OCI-LY7 (cell line): ENCODE results near the gene SEC14L2. TPM values are rescaled to one million over a fixed set of nuclear protein-coding genes. Genes with fewer than 3 reads are reported as not detected.
A peak's percentile ranks its signal among the peaks of the same experiment; 100 is the strongest.

Experiments
- BruUV-seq: library from RNA; stranded (reverse); fragments of 400-500 nt; replicated peaks from 2 replicates; lab custom pipeline; 2021; lab: Mats Ljungman, UMichigan
- CTCF ChIA-PET: fragments of 300-600 bp; sonication (Branson Sonifier 250); formaldehyde crosslinking; loops from one replicate; lab custom pipeline; 2022; ENCODE audit warnings: antibody characterized with exemption; ENCODE audit not compliant: unreplicated experiment; lab: Charles Lee
- POLR2A ChIA-PET: fragments of 300-600 bp; sonication (Branson Sonifier 250); formaldehyde crosslinking; loops from one replicate; lab custom pipeline; 2022; ENCODE audit warnings: antibody characterized with exemption; lab: Charles Lee
- DNase-seq: peaks from one replicate; pipeline ENCODE4 v3.0.0-alpha.2; 2015; ENCODE audit warnings: low spot score
- H2AFZ ChIP-seq: fragments of 200-600 bp; sonication (generic), shearing (Covaris generic); 2 replicates; pipeline ENCODE4 v1.6.1; 2014; ENCODE audit warnings: mild to moderate bottlenecking, antibody characterized with exemption, low read length, moderate library complexity
- H3K27ac ChIP-seq: fragments of 200-600 bp; sonication (generic); 2 replicates; pipeline ENCODE4 v1.5.1; 2014; ENCODE audit warnings: mixed run types, low read depth, mild to moderate bottlenecking, moderate library complexity, low read length, inconsistent platforms; ENCODE audit not compliant: poor library complexity, severe bottlenecking
- H3K36me3 ChIP-seq: fragments of 200-600 bp; sonication (generic); 2 replicates; pipeline ENCODE4 v1.6.1; 2014; ENCODE audit warnings: mild to moderate bottlenecking, antibody characterized with exemption, low read length, moderate library complexity, mixed read lengths; ENCODE audit not compliant: insufficient read depth
- H3K4me1 ChIP-seq: fragments of 200-600 bp; sonication (generic); 2 replicates; pipeline ENCODE4 v1.5.1; 2014; ENCODE audit warnings: mild to moderate bottlenecking, low read length; ENCODE audit not compliant: insufficient read depth, poor library complexity, severe bottlenecking
- H3K4me2 ChIP-seq: fragments of 200-600 bp; sonication (generic); 2 replicates; pipeline ENCODE4 v1.6.1; 2014; ENCODE audit warnings: mild to moderate bottlenecking, low read length
- H3K4me3 ChIP-seq: fragments of 200-600 bp; sonication (generic); 2 replicates; pipeline ENCODE4 v1.5.1; 2014; ENCODE audit warnings: mild to moderate bottlenecking, low read depth, low read length; ENCODE audit not compliant: poor library complexity, severe bottlenecking
- H3K79me2 ChIP-seq: fragments of 200-600 bp; sonication (generic); 2 replicates; pipeline ENCODE4 v1.6.1; 2016; ENCODE audit warnings: low read depth, mild to moderate bottlenecking, low read length, moderate library complexity, mixed read lengths; ENCODE audit not compliant: insufficient read depth
- H3K9me2 ChIP-seq: fragments of 200-600 bp; sonication (generic); 2 replicates; pipeline ENCODE4 v1.6.1; 2016; ENCODE audit warnings: mild to moderate bottlenecking, low read length, mixed read lengths; ENCODE audit not compliant: insufficient read depth
- H3K9me3 ChIP-seq: fragments of 200-600 bp; sonication (generic); 2 replicates; pipeline ENCODE4 v1.6.1; 2014; ENCODE audit warnings: mild to moderate bottlenecking, mixed run types, low read length, mixed read lengths
- H4K20me1 ChIP-seq: fragments of 200-600 bp; sonication (generic); 2 replicates; pipeline ENCODE4 v1.6.1; 2014; ENCODE audit warnings: mild to moderate bottlenecking, antibody characterized with exemption, low read length, moderate library complexity, mixed read lengths; ENCODE audit not compliant: insufficient read depth
- EZH2phosphoT487 ChIP-seq: fragments of 200-600 bp; sonication (generic); IDR thresholded peaks from 2 replicates; pipeline ENCODE4 v1.6.1; 2018; ENCODE audit warnings: low read depth, borderline replicate concordance, mild to moderate bottlenecking, mixed run types, antibody characterized with exemption, low read length, moderate library complexity, mixed read lengths
- intact Hi-C: fragments of 100-400 bp; cut with micrococcal nuclease; formaldehyde crosslinking; loops from one replicate; pipeline ENCODE4 v1.10.0; 2022; ENCODE audit not compliant: unreplicated experiment
- total RNA-seq, 2 experiments: library from RNA; depleted of rRNA in 1 of 2; stranded (reverse); fragments of >200 nt in 1 of 2; shearing (Covaris generic) in 1 of 2; gene quantifications; 2 replicates each; pipeline ENCODE4 v1.2.3, GENCODE V29; 2014 to 2022
- TF ChIP-seq, protein P1 (sequence below): fragments of 200-600 bp; sonication (generic); conservative IDR thresholded peaks from 2 replicates; pipeline ENCODE4 v1.5.1; 2014; ENCODE audit warnings: mild to moderate bottlenecking, antibody characterized with exemption, low read length, moderate library complexity, mixed read lengths

SEC14L2 gene
- total RNA-seq, 2 experiments from 2014 or later = 0.11 to 0.22 TPM

DNA sequence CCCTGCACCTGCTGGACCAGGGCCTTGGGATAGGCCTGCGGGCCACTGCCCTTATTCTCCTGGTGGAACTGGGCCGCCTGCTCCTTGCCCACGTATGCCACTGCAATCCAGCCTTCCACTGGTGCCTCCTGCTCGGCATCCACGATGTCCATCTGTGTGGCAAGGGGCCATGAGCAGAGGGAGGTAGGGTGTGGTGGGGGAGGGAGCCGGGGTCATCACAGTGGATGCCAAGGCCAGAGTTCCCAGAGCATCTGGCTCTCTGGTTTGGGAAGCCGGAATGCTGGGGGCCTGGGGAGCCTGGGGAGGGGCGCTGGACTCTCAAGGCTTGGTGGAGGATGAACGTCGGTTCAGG is 10.2 kb upstream of the SEC14L2 start:
- ChIA-PET CTCF (interaction anchor here (0.6 to 1.2 kb wide), 3 partner anchors 51 to 99 kb away, joined by 3 to 9 read pairs (median 3); no protein-coding TSS in a partner anchor), POLR2A (interaction anchor here (0.8 kb wide), 1 partner anchor 35 kb away, joined by 3 read pairs; no protein-coding TSS in a partner anchor)
- Histone ChIP-seq H3K79me2 (no peaks in the 10 kb centered on the region), H3K4me1 (peaks cover 17% of the 10 kb centered on the region), H3K9me2 (no peaks in the 10 kb centered on the region), H4K20me1 (no peaks in the 10 kb centered on the region), H2AFZ (no peak overlapping the region), H3K4me3 (peak overlapping the region; percentile 66), H3K9me3 (peaks cover 6% of the 10 kb centered on the region; the same call in 1 of the 2 replicates), H3K27ac (no peak overlapping the region), H3K4me2 (peak overlapping the region; percentile 65), H3K36me3 (no peaks in the 10 kb centered on the region; the same call in 1 of the 2 replicates)
- no TSS peak for BruUV-seq
- DNase-seq = no peak
- intact Hi-C loops = loop anchor here (2.0 to 5.0 kb wide), 2 partner anchors 60 to 274 kb away; partner anchors contain the start of gene TBC1D10A
- TF ChIP-seq EZH2phosphoT487 = no peak
- TF ChIP-seq, protein P1, sequence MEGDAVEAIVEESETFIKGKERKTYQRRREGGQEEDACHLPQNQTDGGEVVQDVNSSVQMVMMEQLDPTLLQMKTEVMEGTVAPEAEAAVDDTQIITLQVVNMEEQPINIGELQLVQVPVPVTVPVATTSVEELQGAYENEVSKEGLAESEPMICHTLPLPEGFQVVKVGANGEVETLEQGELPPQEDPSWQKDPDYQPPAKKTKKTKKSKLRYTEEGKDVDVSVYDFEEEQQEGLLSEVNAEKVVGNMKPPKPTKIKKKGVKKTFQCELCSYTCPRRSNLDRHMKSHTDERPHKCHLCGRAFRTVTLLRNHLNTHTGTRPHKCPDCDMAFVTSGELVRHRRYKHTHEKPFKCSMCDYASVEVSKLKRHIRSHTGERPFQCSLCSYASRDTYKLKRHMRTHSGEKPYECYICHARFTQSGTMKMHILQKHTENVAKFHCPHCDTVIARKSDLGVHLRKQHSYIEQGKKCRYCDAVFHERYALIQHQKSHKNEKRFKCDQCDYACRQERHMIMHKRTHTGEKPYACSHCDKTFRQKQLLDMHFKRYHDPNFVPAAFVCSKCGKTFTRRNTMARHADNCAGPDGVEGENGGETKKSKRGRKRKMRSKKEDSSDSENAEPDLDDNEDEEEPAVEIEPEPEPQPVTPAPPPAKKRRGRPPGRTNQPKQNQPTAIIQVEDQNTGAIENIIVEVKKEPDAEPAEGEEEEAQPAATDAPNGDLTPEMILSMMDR = no peak

DNA sequence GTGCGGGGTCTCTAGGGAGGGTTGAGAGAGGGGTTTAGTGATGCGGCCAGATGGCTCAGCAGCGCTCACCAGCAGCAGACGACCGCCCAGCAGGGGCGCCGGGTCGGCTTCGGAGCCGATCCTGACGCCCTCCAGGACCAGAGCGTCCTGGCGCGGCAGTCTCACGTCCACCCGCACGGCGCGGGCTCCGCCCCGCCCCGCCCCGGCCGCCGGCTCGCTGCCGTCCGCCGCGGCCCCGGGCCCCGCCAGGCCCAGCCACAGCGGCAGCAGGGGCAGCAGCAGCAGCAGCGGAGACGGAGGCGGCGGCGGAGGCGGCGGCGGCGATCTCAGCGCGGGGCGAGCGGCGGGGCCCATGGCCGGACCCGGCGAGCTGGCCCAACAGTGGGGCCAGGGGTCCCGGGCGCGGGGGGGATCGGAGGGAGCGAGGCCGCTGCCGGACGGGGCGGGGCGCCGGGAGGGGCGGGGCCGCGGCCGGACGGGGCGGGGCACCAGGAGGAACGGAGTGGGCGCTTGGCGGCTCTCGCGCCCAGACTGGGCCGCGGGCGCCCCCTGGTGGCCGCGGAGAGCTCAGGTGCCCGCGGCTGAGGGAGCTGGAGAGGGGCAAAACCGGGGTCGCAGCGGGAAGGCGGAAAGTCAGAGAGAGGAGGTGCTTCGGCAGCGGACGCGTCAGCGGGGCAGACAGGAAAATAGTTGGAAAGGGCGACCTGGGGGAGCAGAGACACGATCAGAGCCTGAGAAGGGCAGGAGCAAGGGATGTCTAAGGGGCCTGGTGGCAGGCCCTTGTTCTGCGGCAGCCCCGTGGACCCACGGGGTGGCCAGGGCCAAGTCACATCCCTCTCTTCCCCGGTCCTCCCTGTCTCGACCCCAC is 9.6 kb upstream of the SEC14L2 start, which contains the start of gene RNF215:
RNF215 (minus strand) TSS at position 452 of the 868 bp plus-strand sequence; CDS start at position 354, 98 bp downstream.
- ChIA-PET CTCF (interaction anchor here (0.6 to 1.2 kb wide), 4 partner anchors 52 to 99 kb away, joined by 3 to 9 read pairs (median 3); no protein-coding TSS in a partner anchor), POLR2A (interaction anchor here (0.7 kb wide), 1 partner anchor 31 kb away, joined by 3 read pairs; the partner anchor contains the start of genes CCDC157 and SF3A1)
- Histone ChIP-seq H3K36me3 (no peaks in the 10 kb centered on the region; the same call in 1 of the 2 replicates), H3K27ac (no peak within 1 kb of the TSS), H3K4me1 (peaks cover 23% of the 10 kb centered on the region), H3K79me2 (no peaks in the 10 kb centered on the region), H4K20me1 (no peaks in the 10 kb centered on the region), H3K9me2 (no peaks in the 10 kb centered on the region), H3K4me3 (peak within 1 kb of the TSS; percentile 66), H3K4me2 (peak within 1 kb of the TSS; percentile 65), H3K9me3 (peaks cover 6% of the 10 kb centered on the region; the same call in 1 of the 2 replicates), H2AFZ (no peak within 1 kb of the TSS; the same call in 1 of the 2 replicates)
- intact Hi-C loops = loop anchor here (1.0 to 5.0 kb wide), 5 partner anchors 31 to 275 kb away; partner anchors contain the start of genes SF3A1 and TBC1D10A
- BruUV-seq = no TSS peak
- no peak for TF ChIP-seq EZH2phosphoT487
- TF ChIP-seq, protein P1 = peak; percentile 82
- DNase-seq = peak; percentile 86
